CD4-positive, alpha-beta T cell (primary cell): ENCODE results near the gene IFNGR2. TPM values are rescaled to one million over a fixed set of nuclear protein-coding genes. Genes with fewer than 3 reads are reported as not detected.

Experiments used
- ATAC-seq: fragments of 200-7000 bp; cut with Tn5 transposase; one replicate; pipeline ENCODE4 v1.10.0; 2022; ENCODE audit warnings: mild to moderate bottlenecking; ENCODE audit not compliant: poor library complexity
- CTCF ChIA-PET: fragments of 350-600 bp; sonication (Branson Sonifier 250); formaldehyde crosslinking; loops from one replicate; lab custom pipeline; 2021; ENCODE audit warnings: antibody characterized with exemption, inconsistent platforms; lab: Charles Lee
- POLR2A ChIA-PET: fragments of 350-600 bp; sonication (Branson Sonifier 250); formaldehyde crosslinking; loops from one replicate; lab custom pipeline; 2021; ENCODE audit warnings: antibody characterized with exemption, inconsistent platforms; lab: Charles Lee
- DNase-seq, 14 experiments: peaks; one replicate each; pipeline ENCODE4 v3.0.0-alpha.2; 2013 to 2020; ENCODE audit warnings: mixed read lengths in 2 of 14
- H3K27ac ChIP-seq, 2 donors: one replicate each; pipeline versions ENCODE4 v1.5.1 to v1.7.0; 2013; ENCODE audit warnings: low read length in 2 of 2, low read depth in 1 of 2, mild to moderate bottlenecking in 1 of 2
- H3K27me3 ChIP-seq, 2 experiments: 1 replicate in 1 of 2; 2 replicates in 1 of 2; pipeline versions ENCODE4 v1.6.1 to v1.7.0; 2013; ENCODE audit warnings: low read length in 2 of 2, control low read depth in 1 of 2, mild to moderate bottlenecking in 1 of 2, moderate library complexity in 1 of 2; ENCODE audit not compliant: insufficient read depth in 2 of 2, control insufficient read depth in 1 of 2
- H3K36me3 ChIP-seq: one replicate; pipeline ENCODE4 v1.6.1; 2013; ENCODE audit warnings: low read length, control low read depth; ENCODE audit not compliant: insufficient read depth
- H3K4me1 ChIP-seq: one replicate; pipeline ENCODE4 v1.6.1; 2013; ENCODE audit warnings: low read length, control low read depth; ENCODE audit not compliant: insufficient read depth
- H3K4me3 ChIP-seq: one replicate; pipeline ENCODE4 v1.5.1; 2013; ENCODE audit warnings: mild to moderate bottlenecking, low read length, moderate library complexity
- H3K9me3 ChIP-seq, 2 experiments: 1 replicate in 1 of 2; 2 replicates in 1 of 2; pipeline versions ENCODE4 v1.6.1 to v1.7.0; 2013; ENCODE audit warnings: low read length in 2 of 2, mild to moderate bottlenecking in 2 of 2, control low read depth in 1 of 2, moderate library complexity in 1 of 2; ENCODE audit not compliant: control insufficient read depth in 1 of 2, insufficient read depth in 1 of 2
- H3K27ac Mint-ChIP-seq: one replicate; pipeline ENCODE4 v1.8.0; 2020; ENCODE audit warnings: mixed read lengths
- H3K27me3 Mint-ChIP-seq: one replicate; pipeline ENCODE4 v1.8.0; 2021; ENCODE audit warnings: mixed read lengths
- H3K36me3 Mint-ChIP-seq: one replicate; pipeline ENCODE4 v1.8.0; 2021; ENCODE audit warnings: low read depth, mixed read lengths
- H3K4me1 Mint-ChIP-seq: one replicate; pipeline ENCODE4 v1.8.0; 2021; ENCODE audit warnings: low read depth, mixed read lengths
- H3K4me3 Mint-ChIP-seq: one replicate; pipeline ENCODE4 v1.8.0; 2020; ENCODE audit warnings: mild to moderate bottlenecking, mixed read lengths
- H3K9me3 Mint-ChIP-seq: one replicate; pipeline ENCODE4 v1.8.0; 2020; ENCODE audit warnings: mixed read lengths
- CTCF ChIP-seq: fragments of 200-600 bp; IDR thresholded peaks from one replicate; pipeline ENCODE4 v1.8.0; 2022; ENCODE audit warnings: antibody characterized with exemption, mild to moderate bottlenecking
- intact Hi-C, 2 experiments: fragments of 100-400 bp; cut with DNase I in 1 of 2; cut with micrococcal nuclease in 1 of 2; formaldehyde crosslinking; loops; one replicate each; pipeline versions ENCODE4 v1.15.1 to v1.9.0; 2023 to 2025; cut with DNase I, micrococcal nuclease
- total RNA-seq, 174 experiments: library from RNA in 2 of 174; stranded (reverse) in 2 of 174; gene quantifications; one replicate each; pipeline ENCODE4 v1.2.3 and lab custom pipeline; 2021 to 2026

The IFNGR2 gene
- total RNA-seq, 2 experiments from 2014 or later = 14.6 to 17.7 TPM

DNA sequence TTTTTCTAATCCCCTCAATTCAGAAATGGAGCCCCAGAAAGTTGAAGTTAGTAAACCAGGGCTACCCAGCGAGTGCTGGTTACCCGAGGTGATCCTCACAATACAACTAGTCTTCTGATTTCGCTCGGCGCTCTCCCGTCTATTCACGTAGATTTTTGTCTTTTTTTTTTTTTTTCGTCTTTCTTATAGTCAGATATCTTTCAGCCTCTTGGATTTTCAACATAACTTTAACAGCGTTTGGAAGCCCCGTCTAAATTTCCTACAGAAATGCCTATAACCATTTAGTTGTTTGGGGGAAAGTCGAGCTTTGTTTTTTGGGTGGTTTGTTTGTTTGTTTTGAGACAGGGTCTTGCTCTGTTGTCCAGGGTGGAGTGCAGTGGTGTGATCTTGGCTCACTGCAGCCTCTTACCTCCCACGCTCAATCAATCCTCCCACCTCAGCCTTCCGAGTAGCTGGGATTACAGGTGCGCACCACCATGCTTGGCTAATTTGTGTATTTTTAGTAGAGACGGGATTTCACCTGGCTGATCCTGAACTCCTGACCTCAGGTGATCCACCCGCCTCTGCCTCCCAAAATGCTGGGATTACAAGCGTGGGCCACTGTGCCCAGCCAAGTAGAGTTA is 77.4 kb downstream of the IFNGR2 start:
- Histone ChIP-seq H3K4me1 (peaks cover 22% of the 10 kb centered on the region), H3K27ac (peak overlapping the region; percentile 53 to 57), H3K36me3 (no peaks in the 10 kb centered on the region), H3K27me3 (no peaks in the 10 kb centered on the region), H3K9me3 (no peaks in the 10 kb centered on the region), H3K4me3 (peak overlapping the region; percentile 82)
- peaks cover 4% of the 10 kb centered on the region for H3K36me3 Mint-ChIP-seq
- ChIA-PET CTCF (interaction anchor here (0.7 to 4.6 kb wide), 12 partner anchors 10 to 868 kb away, joined by 3 to 46 read pairs (median 4); partner anchors contain the start of genes CFAP298, DNAJC28, DONSON and GART), POLR2A (interaction anchor here (0.6 to 4.7 kb wide), 33 partner anchors 10 to 754 kb away, joined by 3 to 197 read pairs (median 5); partner anchors contain the start of genes DNAJC28, DONSON, GART and IFNAR1)
- no peaks in the 10 kb centered on the region for H3K9me3 Mint-ChIP-seq
- no peaks in the 10 kb centered on the region for H3K27me3 Mint-ChIP-seq
- peak; percentile 2 for ATAC-seq
- peak overlapping the region; percentile 96 for H3K27ac Mint-ChIP-seq
- peak overlapping the region; percentile 89 for H3K4me3 Mint-ChIP-seq
- H3K4me1 Mint-ChIP-seq = peaks cover 19% of the 10 kb centered on the region
- intact Hi-C loops = loop anchor here (1.0 to 10.0 kb wide), 5 partner anchors 8 to 1086 kb away; partner anchors contain the start of genes DNAJC28 (in 1 of the 2), GART (in 1 of the 2), SON (in 1 of the 2) and SYNJ1 (in 1 of the 2)
- DNase-seq = no peak
- TF ChIP-seq CTCF = no peak

GRCh38 chr21:33481314-33481943 is 78.2 kb downstream of the IFNGR2 start:
- Histone ChIP-seq H3K27me3 (no peaks in the 10 kb centered on the region), H3K27ac (no peak overlapping the region), H3K9me3 (no peaks in the 10 kb centered on the region), H3K4me1 (peaks cover 22% of the 10 kb centered on the region), H3K4me3 (no peak overlapping the region), H3K36me3 (no peaks in the 10 kb centered on the region)
- CTCF ChIA-PET = interaction anchor here (2.1 to 4.6 kb wide), 2 partner anchors 9 to 62 kb away, joined by 18 to 46 read pairs; partner anchors contain the start of genes DNAJC28, GART and SON
- peaks cover 4% of the 10 kb centered on the region for H3K36me3 Mint-ChIP-seq
- DNase-seq (peak in 2 of 14 experiments; percentile 10 to 19), ATAC-seq (no peak)
- H3K4me3 Mint-ChIP-seq = peak overlapping the region; percentile 89
- no peaks in the 10 kb centered on the region for H3K27me3 Mint-ChIP-seq
- POLR2A ChIA-PET = interaction anchor here (2.7 to 4.7 kb wide), 3 partner anchors 9 to 107 kb away, joined by 25 to 197 read pairs (median 132); partner anchors contain the start of genes DNAJC28, DONSON, GART and SON
- H3K27ac Mint-ChIP-seq = no peak overlapping the region
- no peak for TF ChIP-seq CTCF
- peaks cover 19% of the 10 kb centered on the region for H3K4me1 Mint-ChIP-seq
- H3K9me3 Mint-ChIP-seq = no peaks in the 10 kb centered on the region
- intact Hi-C loops = loop anchor here in 1 of 2 experiments (2.0 to 10.0 kb wide), 3 partner anchors 61 to 1087 kb away; partner anchors contain the start of genes GART, SON, SYNJ1 and URB1

Other genes with a start within 250 kb of the IFNGR2 start
- gene IFNAR2, start 173.5 kb upstream of the IFNGR2 start, total RNA-seq = 10 to 100 TPM; 26.6 to 28.2 TPM
- gene IL10RB, start 137.0 kb upstream of the IFNGR2 start, total RNA-seq = 1 to 10 TPM; 7.2 to 9.2 TPM
- gene IFNAR1, start 78.4 kb upstream of the IFNGR2 start, total RNA-seq = 10 to 100 TPM; 20.4 to 26.8 TPM
- 10 to 100 TPM; 38.4 to 40.3 TPM for gene TMEM50B, start 76.6 kb downstream of the IFNGR2 start, total RNA-seq
- not detected for gene DNAJC28, start 88.3 kb downstream of the IFNGR2 start, total RNA-seq
- 10 to 100 TPM; 21.8 to 25.5 TPM for gene GART, start 138.7 kb downstream of the IFNGR2 start, total RNA-seq
- gene SON, start 139.6 kb downstream of the IFNGR2 start, total RNA-seq = 100 to 1,000 TPM; 420 to 438 TPM
- gene DONSON, start 185.3 kb downstream of the IFNGR2 start, total RNA-seq = 10 to 100 TPM; 11.9 to 13.5 TPM
- gene CRYZL1, start 238.3 kb downstream of the IFNGR2 start, total RNA-seq = 10 to 100 TPM; 28.6 to 30.5 TPM
- 1 to 10 TPM; 2.1 to 3.0 TPM for gene ITSN1, start 239.1 kb downstream of the IFNGR2 start, total RNA-seq